ENCODE data around the gene SNX5. TPM values are rescaled to one million over a fixed set of nuclear protein-coding genes. Genes with fewer than 3 reads are reported as not detected.

The SNX5 gene
- total and polyA plus RNA-seq, 2 of the 13 experiments (the other 11 are each of a cell fraction or from before 2014, with no cell fraction given), result 664 to 1,040 TPM

DNA sequence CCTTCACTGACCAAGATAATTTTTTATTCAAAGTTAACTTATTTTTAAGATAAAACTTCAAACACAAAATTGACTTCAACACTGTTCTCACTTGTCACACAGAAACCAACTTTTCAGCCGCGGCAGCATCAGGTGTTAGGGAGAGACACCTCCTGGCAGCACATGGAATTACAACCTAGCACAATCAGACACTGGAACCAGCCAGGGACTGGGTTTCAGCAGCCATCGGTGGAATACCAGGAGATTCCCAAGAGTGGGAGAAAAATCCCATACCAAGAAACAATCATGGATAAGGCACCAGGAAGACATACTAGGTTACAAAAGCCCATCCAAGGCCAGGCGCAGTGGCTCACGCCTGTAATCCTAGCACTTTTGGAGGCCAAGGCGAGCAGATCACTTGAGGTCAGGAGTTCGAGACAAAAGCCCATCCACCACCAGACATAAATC lies 70.0 kb downstream of the SNX5 start (continued):
- TF ChIP-seq REPIN1 (CRISPR knock-in tag; IDR thresholded peaks at IDR 0.05; ENCODE audit: borderline replicate concordance, low read depth), result peak; percentile 50; the same call in 1 of the 2 replicates
- no peak for TF ChIP-seq ZNF20 (CRISPR knock-in tag; IDR thresholded peaks at IDR 0.05)
- TF ChIP-seq, protein P1, sequence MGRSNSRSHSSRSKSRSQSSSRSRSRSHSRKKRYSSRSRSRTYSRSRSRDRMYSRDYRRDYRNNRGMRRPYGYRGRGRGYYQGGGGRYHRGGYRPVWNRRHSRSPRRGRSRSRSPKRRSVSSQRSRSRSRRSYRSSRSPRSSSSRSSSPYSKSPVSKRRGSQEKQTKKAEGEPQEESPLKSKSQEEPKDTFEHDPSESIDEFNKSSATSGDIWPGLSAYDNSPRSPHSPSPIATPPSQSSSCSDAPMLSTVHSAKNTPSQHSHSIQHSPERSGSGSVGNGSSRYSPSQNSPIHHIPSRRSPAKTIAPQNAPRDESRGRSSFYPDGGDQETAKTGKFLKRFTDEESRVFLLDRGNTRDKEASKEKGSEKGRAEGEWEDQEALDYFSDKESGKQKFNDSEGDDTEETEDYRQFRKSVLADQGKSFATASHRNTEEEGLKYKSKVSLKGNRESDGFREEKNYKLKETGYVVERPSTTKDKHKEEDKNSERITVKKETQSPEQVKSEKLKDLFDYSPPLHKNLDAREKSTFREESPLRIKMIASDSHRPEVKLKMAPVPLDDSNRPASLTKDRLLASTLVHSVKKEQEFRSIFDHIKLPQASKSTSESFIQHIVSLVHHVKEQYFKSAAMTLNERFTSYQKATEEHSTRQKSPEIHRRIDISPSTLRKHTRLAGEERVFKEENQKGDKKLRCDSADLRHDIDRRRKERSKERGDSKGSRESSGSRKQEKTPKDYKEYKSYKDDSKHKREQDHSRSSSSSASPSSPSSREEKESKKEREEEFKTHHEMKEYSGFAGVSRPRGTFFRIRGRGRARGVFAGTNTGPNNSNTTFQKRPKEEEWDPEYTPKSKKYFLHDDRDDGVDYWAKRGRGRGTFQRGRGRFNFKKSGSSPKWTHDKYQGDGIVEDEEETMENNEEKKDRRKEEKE (IDR thresholded peaks at IDR 0.05), result no peak
- TF ChIP-seq ATF1 (CRISPR knock-in tag; IDR thresholded peaks at IDR 0.05), result no peak
- TF ChIP-seq, protein P2, sequence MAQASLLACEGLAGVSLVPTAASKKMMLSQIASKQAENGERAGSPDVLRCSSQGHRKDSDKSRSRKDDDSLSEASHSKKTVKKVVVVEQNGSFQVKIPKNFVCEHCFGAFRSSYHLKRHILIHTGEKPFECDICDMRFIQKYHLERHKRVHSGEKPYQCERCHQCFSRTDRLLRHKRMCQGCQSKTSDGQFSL (CRISPR knock-in tag; IDR thresholded peaks at IDR 0.05), result no peak
- TF ChIP-seq, protein P3, sequence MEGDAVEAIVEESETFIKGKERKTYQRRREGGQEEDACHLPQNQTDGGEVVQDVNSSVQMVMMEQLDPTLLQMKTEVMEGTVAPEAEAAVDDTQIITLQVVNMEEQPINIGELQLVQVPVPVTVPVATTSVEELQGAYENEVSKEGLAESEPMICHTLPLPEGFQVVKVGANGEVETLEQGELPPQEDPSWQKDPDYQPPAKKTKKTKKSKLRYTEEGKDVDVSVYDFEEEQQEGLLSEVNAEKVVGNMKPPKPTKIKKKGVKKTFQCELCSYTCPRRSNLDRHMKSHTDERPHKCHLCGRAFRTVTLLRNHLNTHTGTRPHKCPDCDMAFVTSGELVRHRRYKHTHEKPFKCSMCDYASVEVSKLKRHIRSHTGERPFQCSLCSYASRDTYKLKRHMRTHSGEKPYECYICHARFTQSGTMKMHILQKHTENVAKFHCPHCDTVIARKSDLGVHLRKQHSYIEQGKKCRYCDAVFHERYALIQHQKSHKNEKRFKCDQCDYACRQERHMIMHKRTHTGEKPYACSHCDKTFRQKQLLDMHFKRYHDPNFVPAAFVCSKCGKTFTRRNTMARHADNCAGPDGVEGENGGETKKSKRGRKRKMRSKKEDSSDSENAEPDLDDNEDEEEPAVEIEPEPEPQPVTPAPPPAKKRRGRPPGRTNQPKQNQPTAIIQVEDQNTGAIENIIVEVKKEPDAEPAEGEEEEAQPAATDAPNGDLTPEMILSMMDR (CRISPR knock-in tag; IDR thresholded peaks at IDR 0.05), result peak; percentile 98
- TF ChIP-seq HIVEP1 (CRISPR knock-in tag; IDR thresholded peaks at IDR 0.05), result no peak
- TF ChIP-seq, protein P4, sequence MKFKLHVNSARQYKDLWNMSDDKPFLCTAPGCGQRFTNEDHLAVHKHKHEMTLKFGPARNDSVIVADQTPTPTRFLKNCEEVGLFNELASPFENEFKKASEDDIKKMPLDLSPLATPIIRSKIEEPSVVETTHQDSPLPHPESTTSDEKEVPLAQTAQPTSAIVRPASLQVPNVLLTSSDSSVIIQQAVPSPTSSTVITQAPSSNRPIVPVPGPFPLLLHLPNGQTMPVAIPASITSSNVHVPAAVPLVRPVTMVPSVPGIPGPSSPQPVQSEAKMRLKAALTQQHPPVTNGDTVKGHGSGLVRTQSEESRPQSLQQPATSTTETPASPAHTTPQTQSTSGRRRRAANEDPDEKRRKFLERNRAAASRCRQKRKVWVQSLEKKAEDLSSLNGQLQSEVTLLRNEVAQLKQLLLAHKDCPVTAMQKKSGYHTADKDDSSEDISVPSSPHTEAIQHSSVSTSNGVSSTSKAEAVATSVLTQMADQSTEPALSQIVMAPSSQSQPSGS (CRISPR knock-in tag; IDR thresholded peaks at IDR 0.05), result peak; percentile 74
- TF ChIP-seq CHCHD3 (CRISPR knock-in tag; IDR thresholded peaks at IDR 0.05), result no peak
- 0 out of 2 replicates have a peak, but pooled peaks have one; percentile 51 for TF ChIP-seq AHR (CRISPR knock-in tag; IDR thresholded peaks at IDR 0.05)
- TF ChIP-seq ZNF382 (CRISPR knock-in tag; IDR thresholded peaks at IDR 0.05; ENCODE audit: borderline replicate concordance), result no peak
- TF ChIP-seq GABPB1 (CRISPR knock-in tag; IDR thresholded peaks at IDR 0.05), result no peak; the same call in 1 of the 2 replicates
- no peak for TF ChIP-seq ZBTB7A (CRISPR knock-in tag; IDR thresholded peaks at IDR 0.05)
- TF ChIP-seq ZFP41 (CRISPR knock-in tag; IDR thresholded peaks at IDR 0.05; ENCODE audit: borderline replicate concordance), result no peak
- TF ChIP-seq, protein P5, sequence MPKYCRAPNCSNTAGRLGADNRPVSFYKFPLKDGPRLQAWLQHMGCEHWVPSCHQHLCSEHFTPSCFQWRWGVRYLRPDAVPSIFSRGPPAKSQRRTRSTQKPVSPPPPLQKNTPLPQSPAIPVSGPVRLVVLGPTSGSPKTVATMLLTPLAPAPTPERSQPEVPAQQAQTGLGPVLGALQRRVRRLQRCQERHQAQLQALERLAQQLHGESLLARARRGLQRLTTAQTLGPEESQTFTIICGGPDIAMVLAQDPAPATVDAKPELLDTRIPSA (CRISPR knock-in tag; IDR thresholded peaks at IDR 0.05; ENCODE audit: borderline replicate concordance), result no peak
- no peak for TF ChIP-seq ZNF296 (CRISPR knock-in tag; conservative IDR thresholded peaks at IDR 0.05)
- TF ChIP-seq, protein P6, sequence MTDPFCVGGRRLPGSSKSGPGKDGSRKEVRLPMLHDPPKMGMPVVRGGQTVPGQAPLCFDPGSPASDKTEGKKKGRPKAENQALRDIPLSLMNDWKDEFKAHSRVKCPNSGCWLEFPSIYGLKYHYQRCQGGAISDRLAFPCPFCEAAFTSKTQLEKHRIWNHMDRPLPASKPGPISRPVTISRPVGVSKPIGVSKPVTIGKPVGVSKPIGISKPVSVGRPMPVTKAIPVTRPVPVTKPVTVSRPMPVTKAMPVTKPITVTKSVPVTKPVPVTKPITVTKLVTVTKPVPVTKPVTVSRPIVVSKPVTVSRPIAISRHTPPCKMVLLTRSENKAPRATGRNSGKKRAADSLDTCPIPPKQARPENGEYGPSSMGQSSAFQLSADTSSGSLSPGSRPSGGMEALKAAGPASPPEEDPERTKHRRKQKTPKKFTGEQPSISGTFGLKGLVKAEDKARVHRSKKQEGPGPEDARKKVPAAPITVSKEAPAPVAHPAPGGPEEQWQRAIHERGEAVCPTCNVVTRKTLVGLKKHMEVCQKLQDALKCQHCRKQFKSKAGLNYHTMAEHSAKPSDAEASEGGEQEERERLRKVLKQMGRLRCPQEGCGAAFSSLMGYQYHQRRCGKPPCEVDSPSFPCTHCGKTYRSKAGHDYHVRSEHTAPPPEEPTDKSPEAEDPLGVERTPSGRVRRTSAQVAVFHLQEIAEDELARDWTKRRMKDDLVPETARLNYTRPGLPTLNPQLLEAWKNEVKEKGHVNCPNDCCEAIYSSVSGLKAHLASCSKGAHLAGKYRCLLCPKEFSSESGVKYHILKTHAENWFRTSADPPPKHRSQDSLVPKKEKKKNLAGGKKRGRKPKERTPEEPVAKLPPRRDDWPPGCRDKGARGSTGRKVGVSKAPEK (CRISPR knock-in tag; IDR thresholded peaks at IDR 0.05; ENCODE audit: borderline replicate concordance), result peak; percentile 78; the same call in 1 of the 2 replicates
- TF ChIP-seq SAP130 (CRISPR knock-in tag; IDR thresholded peaks at IDR 0.05; ENCODE audit: low read depth), result peak; percentile 72
- TF ChIP-seq PCBP2 (optimal IDR thresholded peaks at IDR 0.05; ENCODE audit: low read depth, low read length, poor library complexity, severe bottlenecking), result no peak
- TF ChIP-seq NFATC3 (CRISPR knock-in tag; IDR thresholded peaks at IDR 0.05), result 0 out of 2 replicates have a peak, but pooled peaks have one; percentile 37
- peak; percentile 62; the same call in 1 of the 2 replicates for TF ChIP-seq SP5 (CRISPR knock-in tag; IDR thresholded peaks at IDR 0.05; ENCODE audit: borderline replicate concordance, low read depth)
